Bronchial epithelial cell (primary cell): ENCODE measurements around the gene SMIM27. TPM values are rescaled to one million over a fixed set of nuclear protein-coding genes. Genes with fewer than 3 reads are reported as not detected.
A peak's percentile ranks its signal among the peaks of the same experiment; 100 is the strongest.

Experiments used
- DNase-seq: peaks from one replicate; pipeline ENCODE4 v3.0.0-alpha.2; 2010; ENCODE audit warnings: low read depth
- FAIRE-seq: peaks from 2 replicates; lab custom pipeline; 2011; peaks lifted over from hg19 to GRCh38; lab: Jason Lieb, UNC
- H3K27me3 ChIP-seq: 2 replicates; pipeline ENCODE4 v1.5.1; 2011; ENCODE audit warnings: low read length; ENCODE audit not compliant: control insufficient read depth, insufficient read depth
- H3K36me3 ChIP-seq: 2 replicates; pipeline ENCODE4 v1.5.1; 2011; ENCODE audit warnings: low read length; ENCODE audit not compliant: control insufficient read depth, insufficient read depth
- H3K4me3 ChIP-seq: 2 replicates; pipeline ENCODE4 v1.5.1; 2011; ENCODE audit warnings: mild to moderate bottlenecking, low read depth, low read length, control low read depth
- CTCF ChIP-seq: IDR thresholded peaks from 2 replicates; pipeline ENCODE4 v1.5.1; 2011; ENCODE audit warnings: mild to moderate bottlenecking, moderate library complexity, low read length, control low read depth, inconsistent platforms; ENCODE audit not compliant: insufficient read depth, severe bottlenecking
- total RNA-seq: library from RNA; depleted of rRNA; stranded (reverse); fragments of >200 nt; gene quantifications from 2 replicates; pipeline ENCODE4 v1.2.1, GENCODE V29; 2014

SMIM27 gene
- total RNA-seq, 1 donor from 2014 or later: 1.3 TPM

GRCh38 chr9:32581512-32582143 lies 29.5 kb downstream of the SMIM27 start:
- FAIRE-seq: no peak

GRCh38 chr9:32584784-32585183 lies 32.7 kb downstream of the SMIM27 start:
- no peaks in the 10 kb centered on the region for H3K27me3 ChIP-seq
- TF ChIP-seq CTCF: no peak
- H3K36me3 ChIP-seq: no peaks in the 10 kb centered on the region
- no peak overlapping the region for H3K4me3 ChIP-seq
- DNase-seq (no peak), FAIRE-seq (no peak)

More at GRCh38 chr9:32581512-32582143, 29.5 kb downstream of the SMIM27 start:
- Histone ChIP-seq H3K27me3 (no peaks in the 10 kb centered on the region), H3K4me3 (no peak overlapping the region), H3K36me3 (no peaks in the 10 kb centered on the region)
- peak; percentile 66 for DNase-seq
- peak; percentile 72 for TF ChIP-seq CTCF

GRCh38 chr9:32587901-32588300 lies 35.8 kb downstream of the SMIM27 start:
- no peaks in the 10 kb centered on the region for H3K36me3 ChIP-seq
- DNase-seq: peak; percentile 43
- no peak overlapping the region for H3K4me3 ChIP-seq
- no peaks in the 10 kb centered on the region for H3K27me3 ChIP-seq
- no peak for FAIRE-seq
- TF ChIP-seq CTCF: no peak

GRCh38 chr9:32589083-32589723 lies 37.1 kb downstream of the SMIM27 start:
- peak; percentile 69 for DNase-seq
- no peak for FAIRE-seq

GRCh38 chr9:32590476-32590875 lies 38.3 kb downstream of the SMIM27 start:
- Histone ChIP-seq H3K36me3 (no peaks in the 10 kb centered on the region), H3K27me3 (no peaks in the 10 kb centered on the region), H3K4me3 (no peak overlapping the region)
- no peak for TF ChIP-seq CTCF
- no peak for FAIRE-seq
- no peak for DNase-seq

More at GRCh38 chr9:32589083-32589723, 37.1 kb downstream of the SMIM27 start:
- H3K36me3 ChIP-seq: no peaks in the 10 kb centered on the region
- H3K4me3 ChIP-seq: no peak overlapping the region
- peak; percentile 50 for TF ChIP-seq CTCF
- H3K27me3 ChIP-seq: no peaks in the 10 kb centered on the region
